IPS DF 19.7 (cell line): ENCODE results near the gene WASF2.
"Not testable (repeated sequence)": the region's sequence is repeated elsewhere in the genome, so short reads cannot be mapped to it uniquely, and the experiment has no call there.

Experiments
- DNase-seq: peaks from one replicate; pipeline ENCODE4 v3.0.0-alpha.2; 2013; ENCODE audit warnings: low read depth, low spot score

The WASF2 gene

GRCh38 chr1:27454610-27455009 lies 35.4 kb downstream of the WASF2 start:
- no peak for DNase-seq

DNA sequence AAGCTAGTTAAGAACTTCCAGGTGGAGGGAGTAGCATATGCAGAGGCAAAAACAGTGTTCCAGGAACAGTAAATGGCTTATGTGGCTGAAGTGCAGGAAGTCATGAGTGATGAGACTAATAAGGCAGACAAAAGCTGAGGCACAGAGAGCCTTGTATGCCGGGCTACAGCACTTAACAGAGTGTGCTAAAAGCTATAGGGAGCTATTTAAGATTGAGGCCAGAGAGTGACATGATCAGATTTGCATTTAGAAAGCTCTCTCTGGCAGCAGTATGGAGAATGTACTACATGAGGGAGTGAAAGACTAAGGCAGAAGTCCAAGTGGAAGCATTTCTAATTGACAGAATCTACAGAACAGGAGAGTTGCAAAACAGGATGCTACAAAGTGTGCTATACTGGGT lies 38.6 kb downstream of the WASF2 start:
- no peak for DNase-seq

GRCh38 chr1:27448982-27449381 lies 41.0 kb downstream of the WASF2 start:
- no peak for DNase-seq

DNA sequence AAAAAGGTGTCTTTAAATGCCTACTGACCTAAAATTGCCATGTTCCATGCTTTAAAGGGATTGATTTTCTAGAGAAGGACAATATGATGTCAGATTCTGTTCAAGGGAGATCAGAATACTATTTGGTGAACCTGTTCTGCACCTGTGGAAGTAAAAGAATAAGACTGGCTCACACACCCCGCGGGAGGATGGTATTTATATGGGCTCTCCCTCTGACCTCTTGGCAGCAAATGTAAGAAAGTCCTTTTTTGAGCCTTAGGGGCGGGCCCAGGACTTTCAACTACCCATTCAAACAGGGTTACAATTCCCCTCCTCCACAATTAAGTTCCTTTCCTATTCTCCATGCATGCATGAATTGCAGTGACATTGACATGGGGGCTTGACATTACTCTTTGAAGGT lies 42.1 kb downstream of the WASF2 start:
- no peak for DNase-seq

DNA sequence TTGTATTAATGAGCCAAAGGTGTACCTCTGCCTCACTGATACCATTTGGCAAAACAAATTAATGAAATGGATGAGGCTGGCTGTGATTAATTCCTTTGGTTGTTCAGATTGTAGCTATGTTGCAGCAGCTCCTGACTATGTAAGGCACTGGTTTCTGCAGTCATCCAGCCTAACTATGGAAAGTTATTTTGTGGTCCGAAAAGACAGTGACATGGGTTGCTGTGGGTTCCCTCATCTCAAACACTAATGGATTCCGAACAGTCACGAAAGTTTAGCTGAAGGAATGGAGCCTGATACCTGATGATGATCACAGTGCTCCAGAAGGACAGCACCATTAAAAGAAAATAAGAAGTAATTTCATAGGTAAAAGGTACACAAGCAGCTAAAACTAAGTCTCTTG lies 42.6 kb downstream of the WASF2 start:
- no peak for DNase-seq

GRCh38 chr1:27446496-27447020 lies 43.4 kb downstream of the WASF2 start:
- DNase-seq, result no peak

- no peak for DNase-seq
Measured at GRCh38 chr1:27445177-27445936, 44.6 kb downstream of the WASF2 start.

DNA sequence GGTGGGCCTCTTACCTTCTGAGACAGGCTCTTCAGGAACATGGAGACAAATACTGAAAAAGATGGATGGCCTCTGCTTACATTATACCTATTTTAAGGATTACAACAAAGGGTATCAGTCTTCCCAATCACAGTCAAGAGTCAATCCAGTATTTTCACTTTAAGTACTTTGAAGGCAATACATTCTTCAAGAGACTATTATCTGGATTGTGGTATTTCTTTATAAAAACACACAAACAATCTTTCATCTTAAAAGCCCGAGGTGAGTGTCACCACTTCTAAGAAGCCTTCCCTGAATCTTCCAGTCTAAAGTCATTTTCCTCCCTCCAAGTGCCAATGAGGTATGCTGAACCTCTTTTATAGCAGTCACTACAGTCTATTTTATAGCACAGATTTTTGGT lies 45.3 kb downstream of the WASF2 start:
- no peak for DNase-seq

- no peak for DNase-seq
Measured at GRCh38 chr1:27439150-27439549, 50.8 kb downstream of the WASF2 start.

DNA sequence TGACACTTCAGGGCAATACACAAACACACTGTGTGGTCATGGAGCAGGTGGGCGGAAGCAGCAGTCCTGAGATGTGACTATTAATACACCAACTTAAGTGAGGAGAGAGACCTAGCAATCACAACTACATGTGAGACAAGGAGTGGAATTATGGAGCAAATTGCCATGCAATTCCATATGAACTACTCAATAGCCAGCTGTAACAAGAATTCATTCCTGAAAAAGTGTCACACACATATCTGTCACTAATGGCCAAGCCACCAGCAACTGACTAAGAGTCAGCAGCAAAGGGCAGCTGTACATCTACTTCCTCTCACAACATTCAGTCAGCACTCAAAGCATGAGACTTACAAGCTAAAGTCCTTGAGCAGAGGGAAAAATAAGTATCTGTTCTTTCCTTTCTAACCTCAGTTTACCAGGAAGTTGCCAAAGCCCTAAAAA lies 51.3 kb downstream of the WASF2 start:
- no peak for DNase-seq

DNA sequence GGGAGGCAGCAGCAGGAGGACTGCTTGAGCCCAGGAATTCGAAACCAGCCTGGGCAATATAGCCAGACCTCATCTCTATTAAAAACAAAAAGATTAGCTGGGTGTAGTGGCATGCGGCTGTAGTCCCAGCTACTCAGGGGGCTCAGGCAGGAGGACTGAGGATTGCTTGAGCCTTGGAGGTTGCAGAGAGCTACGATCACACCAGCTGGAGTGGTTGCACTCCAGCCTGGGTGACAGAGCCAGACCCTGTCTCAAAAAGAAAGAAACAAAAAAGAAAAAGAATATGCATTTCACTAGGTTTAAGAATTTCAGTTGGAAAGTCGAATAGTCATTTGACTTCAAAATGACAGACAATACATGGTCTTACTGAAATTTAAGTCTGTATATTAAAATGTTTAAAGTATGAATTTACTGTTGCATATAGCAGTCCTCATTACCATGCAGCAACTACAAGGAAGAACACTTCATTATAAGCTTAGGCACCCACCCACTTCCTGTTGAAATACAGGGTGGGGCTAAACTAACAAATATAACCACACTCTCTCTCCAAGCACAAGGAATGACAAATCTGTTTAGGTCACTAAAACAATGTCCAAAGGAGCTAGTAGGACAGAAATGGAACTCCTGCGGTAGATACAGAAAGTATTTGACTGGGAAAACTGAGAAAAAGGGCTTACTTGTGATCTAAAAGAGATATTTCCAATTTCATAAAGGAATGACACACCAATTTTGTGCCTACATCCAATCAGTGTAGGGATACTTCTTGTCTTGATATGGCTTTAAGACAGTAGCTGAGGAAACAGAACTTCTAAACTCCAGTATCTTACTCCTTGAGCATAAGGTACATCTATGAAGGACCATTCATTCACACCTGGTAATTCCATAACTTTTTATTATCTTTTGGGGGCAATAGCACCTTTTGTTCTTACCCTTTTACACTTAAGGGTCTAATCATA lies 53.5 kb downstream of the WASF2 start:
- DNase-seq, result no peak

DNA sequence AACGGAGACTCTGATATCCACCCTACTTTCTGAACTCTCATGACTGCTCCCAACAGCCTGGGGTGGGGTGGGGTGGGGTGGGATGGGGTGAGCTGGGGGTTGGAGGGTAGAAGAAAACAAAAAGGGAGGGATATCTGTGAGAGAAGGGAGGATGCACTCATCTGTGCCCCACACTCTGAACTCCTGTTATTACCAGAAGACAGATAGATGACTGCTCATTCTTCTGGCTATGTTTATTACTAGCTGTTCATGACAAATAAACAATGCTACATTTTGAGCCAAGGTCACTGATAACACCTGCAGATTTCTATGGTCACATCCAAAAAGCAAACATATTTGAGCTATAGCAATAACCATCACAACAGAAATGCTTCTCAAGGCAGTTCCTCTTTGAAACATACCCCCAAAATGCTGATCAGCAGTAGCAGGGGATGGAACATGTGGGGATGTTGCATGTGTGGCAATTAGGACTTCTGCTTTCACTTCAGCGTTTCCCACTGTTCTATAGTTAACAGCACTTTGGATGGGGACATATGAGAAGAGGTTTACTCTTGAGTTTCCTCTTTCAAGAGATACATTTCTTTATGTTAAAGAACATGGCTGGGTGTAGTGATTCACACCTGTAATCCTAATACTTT lies 54.3 kb downstream of the WASF2 start:
- DNase-seq, result no peak

GRCh38 chr1:27433706-27434105 lies 56.3 kb downstream of the WASF2 start:
- DNase-seq, result no peak

GRCh38 chr1:27432725-27433124 lies 57.2 kb downstream of the WASF2 start:
- DNase-seq, result not testable (repeated sequence)

- DNase-seq, result no peak
Measured at GRCh38 chr1:27431601-27431940, 58.4 kb downstream of the WASF2 start.

DNA sequence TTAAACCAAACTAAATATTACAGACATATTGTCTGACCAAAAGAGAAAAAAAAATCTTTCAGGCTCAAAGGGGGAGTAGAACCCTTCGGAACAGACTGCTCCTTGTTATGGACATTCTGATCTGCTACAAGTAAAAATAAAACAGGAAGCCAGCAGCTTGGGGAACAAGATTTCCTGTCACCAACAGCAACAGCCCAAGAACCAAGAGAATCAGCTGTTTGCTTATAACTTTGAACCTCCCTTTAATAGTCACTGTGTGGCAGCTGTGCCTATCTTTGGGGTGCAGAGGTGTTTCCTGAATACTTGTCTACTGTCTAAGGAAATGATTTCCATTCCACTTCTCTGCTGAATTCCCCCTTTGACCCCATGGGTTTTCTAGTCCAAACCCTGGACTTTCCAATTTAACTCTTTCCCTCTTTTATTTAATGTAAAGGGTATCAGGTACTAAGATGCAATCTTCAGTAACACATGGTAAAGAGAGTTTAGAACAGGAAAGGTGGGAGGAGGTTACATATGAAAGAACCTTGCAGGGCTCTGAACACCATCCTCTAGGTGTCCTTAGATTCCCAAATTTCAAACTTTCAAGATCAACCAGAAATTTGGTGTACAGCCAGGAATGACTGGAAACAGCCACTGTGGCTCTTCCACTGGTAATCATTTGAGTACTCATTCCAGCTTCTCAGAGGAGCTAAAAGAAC lies 58.9 kb downstream of the WASF2 start:
- DNase-seq, result no peak

GRCh38 chr1:27429029-27429425 lies 60.9 kb downstream of the WASF2 start:
- no peak for DNase-seq

DNA sequence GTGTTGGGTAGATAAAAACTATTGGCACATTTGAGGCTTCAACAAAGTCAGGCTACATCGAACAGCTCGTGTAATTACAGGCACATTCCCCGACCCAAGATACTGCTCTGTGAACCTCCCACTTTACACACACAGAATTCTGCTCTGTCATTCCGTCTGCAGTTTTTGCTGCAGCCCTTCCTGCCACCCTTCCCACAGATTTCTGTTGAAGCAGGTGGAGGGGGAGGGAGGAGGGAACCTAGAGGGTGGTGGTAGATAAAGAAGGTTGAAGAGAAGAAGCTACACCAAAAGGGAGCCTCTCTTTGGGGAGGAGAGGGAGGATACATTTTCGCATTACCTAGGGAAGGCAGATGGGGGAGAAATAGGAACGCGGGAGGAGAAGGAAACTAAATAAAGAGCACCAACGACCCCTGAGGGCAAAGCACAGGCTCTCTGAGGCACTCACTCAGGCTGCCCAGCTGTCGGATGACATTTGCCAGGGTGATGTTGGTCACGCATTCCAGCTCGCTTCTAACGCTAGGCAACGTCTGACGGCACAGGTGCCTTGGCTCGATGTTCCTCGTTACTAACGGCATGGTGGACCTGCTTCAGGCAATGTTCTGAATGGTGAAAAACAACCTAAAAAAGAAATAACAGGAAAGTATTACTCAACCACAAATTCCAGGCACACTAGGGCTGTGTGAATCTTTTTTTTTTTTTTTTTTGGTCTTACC lies 61.5 kb downstream of the WASF2 start:
- no peak for DNase-seq

GRCh38 chr1:27427816-27428315 lies 62.1 kb downstream of the WASF2 start:
- DNase-seq, result no peak

DNA sequence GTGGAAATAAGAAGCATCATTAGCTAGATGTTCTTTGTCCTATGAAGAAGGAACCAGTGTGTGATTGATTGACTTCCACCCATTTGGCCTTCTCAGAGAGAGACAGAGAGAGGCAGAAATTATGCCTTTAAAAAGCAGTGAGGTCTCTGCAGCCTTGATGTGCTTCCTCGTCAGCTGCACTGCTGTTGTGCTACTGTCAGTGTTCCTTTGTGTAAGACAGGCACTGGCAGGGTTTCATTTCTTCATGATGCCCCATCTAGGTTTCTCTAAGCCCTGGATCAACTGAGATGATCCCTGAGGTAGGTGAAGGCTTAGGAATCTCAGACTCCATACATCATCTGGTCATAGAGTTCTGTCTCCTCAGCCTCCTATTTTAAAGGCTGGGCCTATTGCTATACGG lies 62.6 kb downstream of the WASF2 start:
- no peak for DNase-seq

GRCh38 chr1:27423709-27424108 lies 66.3 kb downstream of the WASF2 start:
- no peak for DNase-seq
